IPS-18c (cell line): Measurements from ENCODE around the gene MYO7A.
A peak's percentile ranks its signal among the peaks of the same experiment; 100 is the strongest.

Experiments
- H3K4me3 ChIP-seq: 2 replicates; pipeline ENCODE4 v1.7.0; 2013; ENCODE audit warnings: low read depth, mild to moderate bottlenecking, low read length, moderate library complexity; ENCODE audit not compliant: insufficient read depth
- H3K9me3 ChIP-seq: one replicate; pipeline ENCODE4 v1.6.1; 2013; ENCODE audit warnings: mild to moderate bottlenecking, low read length, moderate library complexity; ENCODE audit not compliant: control insufficient read depth, insufficient read depth

MYO7A gene

GRCh38 chr11:77147668-77148321 lies 19.7 kb downstream of the MYO7A start:
- H3K4me3 ChIP-seq = peak overlapping the region; percentile 62
- H3K9me3 ChIP-seq = no peaks in the 10 kb centered on the region

DNA sequence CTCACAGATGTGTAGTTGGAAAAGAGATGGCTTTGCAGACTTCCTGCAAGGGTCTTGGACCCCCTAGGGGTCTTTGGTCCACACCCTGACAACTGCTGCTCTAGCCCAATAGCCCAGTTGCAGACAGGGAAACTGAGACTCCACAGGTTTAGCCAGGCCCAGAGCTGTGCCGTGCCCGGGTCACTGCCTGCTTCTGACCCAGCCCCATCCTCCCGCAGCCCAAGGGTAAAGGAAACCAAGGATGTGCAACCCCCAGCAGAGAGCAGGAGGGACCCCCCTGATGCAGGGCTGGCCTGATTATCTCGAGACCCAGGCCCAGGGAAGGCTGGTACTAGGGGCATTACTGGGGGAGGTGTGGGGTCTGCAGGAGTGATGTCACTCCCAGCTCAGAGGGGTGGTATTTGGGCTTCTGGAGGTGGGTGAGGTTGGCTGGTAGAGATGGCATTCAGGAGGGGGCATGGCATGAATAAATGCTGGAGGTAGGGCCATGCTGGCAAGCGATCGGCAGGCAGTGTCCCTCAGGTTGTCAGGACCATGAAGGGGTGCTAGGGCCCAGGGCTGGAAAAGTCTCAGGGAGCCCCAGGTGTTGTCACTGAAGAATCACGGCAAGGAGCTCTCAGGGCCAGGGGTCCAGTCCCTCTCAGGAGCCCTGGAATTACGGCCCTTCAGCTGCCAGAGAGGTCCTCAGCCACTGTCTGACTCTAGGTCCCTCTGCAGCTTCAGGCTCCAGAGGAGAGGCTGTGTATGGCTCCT lies 21.1 kb downstream of the MYO7A start:
- Histone ChIP-seq H3K9me3 (no peaks in the 10 kb centered on the region), H3K4me3 (no peak overlapping the region)

DNA sequence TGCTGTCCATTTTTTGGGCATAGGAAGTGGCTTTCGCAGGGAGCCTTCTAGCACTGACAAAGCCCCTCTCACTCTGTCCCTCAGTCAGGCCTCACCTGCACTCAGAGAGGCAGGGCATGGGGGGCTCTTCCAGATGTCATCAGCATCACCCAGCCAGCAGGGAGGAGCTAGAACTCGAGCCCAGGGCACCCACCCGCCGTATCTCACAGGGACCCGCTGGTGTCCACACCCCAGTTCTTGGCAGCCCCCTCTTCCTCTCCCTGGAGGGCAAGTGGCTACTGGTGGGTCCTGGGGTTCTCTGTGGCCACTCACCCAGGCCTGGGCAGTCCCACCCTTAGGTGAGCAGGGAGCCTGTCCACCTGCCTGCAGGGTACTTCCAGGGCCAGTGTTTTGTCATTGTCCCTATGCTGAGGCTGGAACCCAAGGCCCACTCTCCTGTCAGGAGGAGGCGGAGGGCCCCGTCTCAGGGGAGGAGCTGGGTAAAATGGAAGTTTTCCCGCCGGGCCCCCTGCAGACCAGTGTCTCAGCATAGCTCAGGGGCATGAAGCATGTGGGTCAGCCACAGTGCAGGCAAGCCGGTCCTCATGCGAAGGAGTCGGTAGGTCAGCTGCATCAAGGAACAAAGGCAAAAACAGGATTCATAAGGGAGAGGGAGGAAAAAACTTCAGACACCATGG lies 21.8 kb downstream of the MYO7A start:
- Histone ChIP-seq H3K4me3 (no peak overlapping the region), H3K9me3 (no peaks in the 10 kb centered on the region)

- Histone ChIP-seq H3K4me3 (no peak overlapping the region), H3K9me3 (no peaks in the 10 kb centered on the region)
Observed at GRCh38 chr11:77150836-77151235, 22.8 kb downstream of the MYO7A start.

DNA sequence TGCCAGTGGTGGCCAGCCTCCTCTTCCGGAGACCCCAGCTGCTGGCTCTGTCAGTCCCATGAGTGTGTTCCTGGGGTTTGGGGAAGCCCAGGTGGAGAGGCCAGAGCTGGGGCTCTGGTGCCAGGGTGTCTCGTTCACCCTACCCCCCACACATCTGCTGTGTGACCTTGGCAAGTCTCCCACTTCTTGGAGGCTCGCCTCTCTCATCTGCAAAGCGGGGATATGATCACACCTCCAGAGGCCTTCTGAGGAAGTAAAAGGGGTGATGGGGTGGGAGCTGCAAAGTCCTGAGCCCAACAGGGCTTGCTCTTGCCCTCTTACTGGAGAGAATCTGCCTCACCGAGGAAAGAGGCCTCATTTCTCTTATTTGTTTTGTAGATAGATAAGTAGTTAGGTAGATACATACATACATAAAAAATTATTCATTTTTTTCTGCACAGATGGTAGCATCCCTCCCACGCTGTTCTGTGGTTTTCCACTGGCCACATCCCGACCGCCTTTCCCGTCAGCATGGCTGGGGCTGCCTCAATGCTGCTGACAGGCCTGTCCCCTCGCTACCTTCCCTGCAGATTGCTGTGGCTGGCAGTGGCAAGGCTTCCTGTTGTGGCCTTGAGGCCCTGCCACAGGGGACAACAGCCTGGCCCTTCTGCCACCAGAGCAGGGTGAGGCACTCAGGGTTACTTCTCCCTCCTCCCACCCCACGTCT lies 23.9 kb downstream of the MYO7A start:
- H3K9me3 ChIP-seq = no peaks in the 10 kb centered on the region
- no peak overlapping the region for H3K4me3 ChIP-seq

- Histone ChIP-seq H3K9me3 (no peaks in the 10 kb centered on the region), H3K4me3 (no peak overlapping the region)
Observed at GRCh38 chr11:77152846-77153245, 24.8 kb downstream of the MYO7A start.

DNA sequence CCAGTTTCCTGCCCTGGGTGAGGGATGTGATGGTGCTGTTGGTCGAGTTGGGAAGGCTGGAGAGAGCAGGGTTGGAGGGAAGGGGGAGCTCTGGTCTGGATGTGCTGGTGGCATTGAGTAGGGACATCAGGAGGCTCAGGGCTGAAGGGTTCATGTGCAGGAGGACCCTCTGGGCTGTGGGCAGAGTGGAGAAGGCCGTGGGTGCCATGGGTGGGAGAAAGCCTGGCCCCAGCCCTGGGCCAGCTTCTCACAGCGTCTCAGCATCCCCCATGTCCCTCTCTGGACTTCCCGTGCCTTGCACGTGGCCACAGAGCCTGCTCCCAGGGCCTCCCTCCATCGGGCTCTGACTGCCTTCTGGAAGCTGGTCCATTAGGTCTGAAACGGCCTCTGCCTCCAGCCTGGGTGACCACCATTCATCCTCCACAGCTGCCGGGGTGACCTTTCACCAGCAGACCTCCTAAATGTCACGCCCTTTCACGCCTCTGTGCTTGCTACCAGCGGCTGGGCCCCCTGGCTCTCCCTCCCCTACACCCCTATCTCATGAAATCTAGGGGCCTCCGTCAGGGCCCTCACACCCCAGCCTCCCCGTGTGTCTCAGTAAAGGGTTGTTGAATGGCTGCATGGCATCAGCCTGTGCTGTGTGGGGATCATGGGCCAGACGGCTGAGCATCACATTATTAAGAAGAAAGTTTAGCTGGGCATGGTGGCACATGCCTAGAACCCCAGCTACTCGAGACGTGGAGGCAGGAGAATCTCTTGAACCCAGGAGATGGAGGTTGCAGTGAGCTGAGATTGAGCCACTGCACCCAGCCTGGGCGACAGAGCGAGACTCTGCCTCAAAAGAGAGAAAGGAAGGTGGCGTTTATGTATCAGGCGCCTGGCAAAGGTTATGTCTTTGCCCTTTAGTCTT lies 25.5 kb downstream of the MYO7A start:
- no peak overlapping the region for H3K4me3 ChIP-seq
- H3K9me3 ChIP-seq = no peaks in the 10 kb centered on the region

GRCh38 chr11:77154381-77155081 lies 26.5 kb downstream of the MYO7A start:
- no peaks in the 10 kb centered on the region for H3K9me3 ChIP-seq
- H3K4me3 ChIP-seq = no peak overlapping the region

- H3K4me3 ChIP-seq = no peak overlapping the region
- H3K9me3 ChIP-seq = no peaks in the 10 kb centered on the region
Observed at GRCh38 chr11:77155082-77155475, 27.0 kb downstream of the MYO7A start.

GRCh38 chr11:77155556-77156130 lies 27.6 kb downstream of the MYO7A start:
- Histone ChIP-seq H3K9me3 (no peaks in the 10 kb centered on the region), H3K4me3 (no peak overlapping the region)

DNA sequence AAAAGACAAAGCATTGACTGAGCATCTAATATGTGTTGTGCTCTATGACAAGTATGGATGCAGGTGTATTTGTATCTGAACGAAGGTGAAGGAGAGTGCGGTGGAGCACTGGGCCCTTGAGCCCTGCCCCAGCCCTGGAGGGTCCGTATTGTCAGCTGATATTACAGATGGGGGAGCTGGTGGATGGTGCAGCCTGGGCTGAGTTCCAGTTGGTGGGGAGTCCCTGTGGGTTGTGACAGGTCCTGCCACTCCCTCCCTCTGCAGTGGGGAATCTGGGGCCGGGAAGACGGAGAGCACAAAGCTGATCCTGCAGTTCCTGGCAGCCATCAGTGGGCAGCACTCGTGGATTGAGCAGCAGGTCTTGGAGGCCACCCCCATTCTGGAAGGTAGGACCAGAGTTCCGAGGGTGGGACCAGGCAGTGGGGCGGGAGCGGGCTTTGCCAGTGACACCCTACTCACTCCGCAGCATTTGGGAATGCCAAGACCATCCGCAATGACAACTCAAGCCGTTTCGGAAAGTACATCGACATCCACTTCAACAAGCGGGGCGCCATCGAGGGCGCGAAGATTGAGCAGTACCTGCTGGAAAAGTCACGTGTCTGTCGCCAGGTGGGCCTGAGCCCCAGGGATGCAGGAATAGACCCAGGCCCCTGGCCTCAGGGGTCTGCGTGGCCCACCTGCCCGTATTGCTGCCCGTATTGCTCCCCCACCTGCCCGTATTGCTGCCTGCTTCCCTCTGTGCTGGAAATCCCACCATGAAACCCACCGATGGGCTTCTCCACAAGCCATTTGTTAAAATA lies 28.6 kb downstream of the MYO7A start:
- no peaks in the 10 kb centered on the region for H3K9me3 ChIP-seq
- H3K4me3 ChIP-seq = no peak overlapping the region

DNA sequence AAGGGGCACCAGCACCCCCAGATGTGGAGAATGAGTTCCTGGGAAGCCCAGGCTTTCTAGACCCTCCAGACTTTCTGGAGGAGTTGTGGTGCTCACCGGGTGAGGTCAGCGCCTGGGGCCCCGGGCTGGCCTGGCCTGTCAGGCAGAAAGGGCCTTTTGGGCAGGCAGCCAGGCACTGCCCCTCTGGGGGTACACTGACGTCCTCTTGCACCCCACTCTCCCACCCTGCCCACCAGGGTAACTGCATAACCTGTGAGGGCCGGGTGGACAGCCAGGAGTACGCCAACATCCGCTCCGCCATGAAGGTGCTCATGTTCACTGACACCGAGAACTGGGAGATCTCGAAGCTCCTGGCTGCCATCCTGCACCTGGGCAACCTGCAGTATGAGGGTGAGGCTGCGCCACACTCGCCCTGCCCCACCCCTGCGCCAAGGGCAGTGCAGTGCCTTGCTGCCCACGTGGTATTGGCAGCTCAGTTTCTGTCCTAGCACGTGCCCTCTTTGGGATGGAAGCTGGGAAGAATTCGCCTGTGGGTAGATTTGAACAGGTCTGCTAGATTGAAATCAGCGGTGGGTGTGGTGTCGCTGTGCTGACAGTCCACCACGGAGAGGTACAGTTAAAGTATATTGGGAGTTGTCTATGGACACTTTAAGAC lies 30.1 kb downstream of the MYO7A start:
- Histone ChIP-seq H3K9me3 (no peaks in the 10 kb centered on the region), H3K4me3 (no peak overlapping the region)

DNA sequence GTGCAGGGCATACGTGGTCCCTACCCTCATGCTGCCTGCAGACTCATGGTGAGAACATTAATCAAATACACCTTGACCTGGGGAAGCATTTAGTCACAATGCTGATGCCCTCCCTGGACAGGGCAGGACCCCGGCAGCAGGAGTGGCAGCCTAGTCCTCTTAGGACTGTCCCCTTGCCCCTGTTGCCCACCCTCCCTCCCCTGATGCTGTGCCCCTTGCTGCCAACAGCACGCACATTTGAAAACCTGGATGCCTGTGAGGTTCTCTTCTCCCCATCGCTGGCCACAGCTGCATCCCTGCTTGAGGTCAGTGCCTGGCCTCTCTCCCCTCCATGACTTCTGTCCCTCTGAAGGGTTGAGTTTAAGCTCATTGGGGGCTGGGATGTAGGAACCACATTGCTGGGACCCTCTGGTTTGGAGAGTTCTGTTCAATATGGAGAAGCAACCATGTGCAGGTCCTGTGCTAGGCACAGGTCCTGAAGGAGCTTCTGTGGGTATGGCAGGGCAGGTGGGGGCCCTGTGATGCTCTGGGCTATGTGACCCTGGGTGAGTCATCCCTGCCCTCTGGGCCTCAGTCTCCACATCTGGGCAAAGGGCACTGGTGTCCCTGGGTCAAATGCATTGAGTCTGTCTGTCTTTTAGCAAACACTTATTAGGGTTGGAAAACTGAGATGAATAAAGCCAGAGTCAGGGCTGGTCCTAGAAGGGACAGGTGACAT lies 31.3 kb downstream of the MYO7A start:
- H3K9me3 ChIP-seq = no peaks in the 10 kb centered on the region
- H3K4me3 ChIP-seq = no peak overlapping the region

- Histone ChIP-seq H3K4me3 (no peak overlapping the region), H3K9me3 (no peaks in the 10 kb centered on the region)
Observed at GRCh38 chr11:77159937-77160495, 32.0 kb downstream of the MYO7A start.
